Left colon (tissue), 2 donors: Measurements from ENCODE around the gene MT2A. TPM values are rescaled to one million over a fixed set of nuclear protein-coding genes. Genes with fewer than 3 reads are reported as not detected.
A peak's percentile ranks its signal among the peaks of the same experiment; 100 is the strongest.
"Not testable (repeated sequence)": the region's sequence is repeated elsewhere in the genome, so short reads cannot be mapped to it uniquely, and the experiment has no call there.

ENCODE experiments used
- ATAC-seq: fragments of 200-7000 bp; cut with Tn5 transposase; one replicate; pipeline ENCODE4 v1.9.1; 2020; ENCODE audit warnings: mild to moderate bottlenecking, moderate library complexity
- DNase-seq, 2 donors: peaks; one replicate each; pipeline ENCODE4 v3.0.0-alpha.2; 2020
- intact Hi-C, 2 donors: fragments of 100-400 bp; cut with DNase I in 1 of 2; cut with micrococcal nuclease in 1 of 2; formaldehyde crosslinking; loops; one replicate each; pipeline versions ENCODE4 v1.11.2 to v1.14.0; 2022; cut with DNase I, micrococcal nuclease
- long read RNA-seq: library from polyadenylated mRNA; unstranded; transcript quantifications from one replicate; pipeline ENCODE4 v2.0.0, GENCODE V29; 2021
- total RNA-seq, 2 donors: library from RNA; stranded (reverse); fragmentation: NEBNext Ultra II Directional; extraction: Animal tissue kit (Norgen Biotek cat#: 25700); gene quantifications; one replicate each; pipeline ENCODE4 v1.2.1, GENCODE V29; 2021
- donor health status: DM: no; HTN: no; CAD: no.
- donor health status: DM: yes; HTN: yes; CAD: no.

The MT2A gene
- total RNA-seq: 100 to 1,000 TPM in 1 of 2 donors, 10 to 100 TPM in 1; 78.4 to 287 TPM
- long read RNA-seq, partial matches to known transcripts: 0 of 6 reads
- long read RNA-seq, other reads (novel, unspliced or antisense): 0 of 6 reads

GRCh38 chr16:56608043-56608875, at the start of gene MT2A:
Gene MT2A, plus strand, starts transcription at chr16:56608584. Its CDS starts 72 bp downstream, at chr16:56608656.
- DNase-seq: peak; percentile 95 to 97
- intact Hi-C loops: no loop called here
- peak; percentile 89 for ATAC-seq

- intact Hi-C loops: no loop called here
- DNase-seq (no peak), ATAC-seq (no peak)
Observed at GRCh38 chr16:56559109-56559508, 49.3 kb upstream of the MT2A start.

- no peak for ATAC-seq
- no peak for DNase-seq
- intact Hi-C loops: no loop called here
Observed at GRCh38 chr16:56560447-56560846, 47.9 kb upstream of the MT2A start.

GRCh38 chr16:56561126-56561525, 47.3 kb upstream of the MT2A start:
- intact Hi-C loops: no loop called here
- DNase-seq (no peak), ATAC-seq (no peak)

GRCh38 chr16:56564793-56565477, 43.4 kb upstream of the MT2A start, which contains the start of gene MT4:
Gene MT4, plus strand, starts transcription at chr16:56565073. Its CDS starts 56 bp downstream, at chr16:56565129.
- intact Hi-C loops: no loop called here
- ATAC-seq (no peak), DNase-seq (no peak)

GRCh38 chr16:56569971-56570370, 38.4 kb upstream of the MT2A start:
- ATAC-seq (peak; percentile 27), DNase-seq (no peak)
- intact Hi-C loops: no loop called here

- intact Hi-C loops: no loop called here
Observed at GRCh38 chr16:56571525-56571924, 36.9 kb upstream of the MT2A start.

GRCh38 chr16:56574625-56575024, 33.8 kb upstream of the MT2A start:
- intact Hi-C loops: no loop called here
- ATAC-seq (no peak), DNase-seq (no peak)

More at GRCh38 chr16:56571525-56571924, 36.9 kb upstream of the MT2A start:
- ATAC-seq (no peak), DNase-seq (no peak)

GRCh38 chr16:56576585-56577299, 31.6 kb upstream of the MT2A start:
- ATAC-seq (peak; percentile 100), DNase-seq (peak; percentile 84)
- intact Hi-C loops: loop anchor here in 1 of 2 donors (2.0 kb wide), 1 partner anchor 126 kb away; no protein-coding TSS in a partner anchor

GRCh38 chr16:56577300-56577625, 31.1 kb upstream of the MT2A start:
- DNase-seq: no peak
- intact Hi-C loops: loop anchor here in 1 of 2 donors (2.0 kb wide), 1 partner anchor 126 kb away; no protein-coding TSS in a partner anchor
- ATAC-seq: no peak

- DNase-seq (no peak), ATAC-seq (no peak)
- intact Hi-C loops: no loop called here
Observed at GRCh38 chr16:56580391-56581048, 27.9 kb upstream of the MT2A start.

- DNase-seq, intact Hi-C loops, ATAC-seq: not testable (repeated sequence)
Observed at GRCh38 chr16:56582911-56583310, 25.5 kb upstream of the MT2A start.

GRCh38 chr16:56583351-56584168, 24.8 kb upstream of the MT2A start:
- intact Hi-C loops: no loop called here

GRCh38 chr16:56584276-56584675, 24.1 kb upstream of the MT2A start:
- intact Hi-C loops: no loop called here
- ATAC-seq (no peak), DNase-seq (no peak)

More at GRCh38 chr16:56583351-56584168, 24.8 kb upstream of the MT2A start:
- DNase-seq (no peak), ATAC-seq (no peak)

- DNase-seq (no peak), ATAC-seq (no peak)
- intact Hi-C loops: no loop called here
Observed at GRCh38 chr16:56588781-56589140, 19.6 kb upstream of the MT2A start.

GRCh38 chr16:56589141-56590039, 19.0 kb upstream of the MT2A start, which contains the start of gene MT3:
Gene MT3, plus strand, starts transcription at chr16:56589528. Its CDS starts 63 bp downstream, at chr16:56589591.
- intact Hi-C loops: no loop called here

More at GRCh38 chr16:56589141-56590039, 19.0 kb upstream of the MT2A start, which contains the start of gene MT3:
- peak; percentile 88 for ATAC-seq
- DNase-seq: peak; percentile 38 to 60
